ENCODE measurements around the gene GCNA.
"Not testable (repeated sequence)": the region's sequence is repeated elsewhere in the genome, so short reads cannot be mapped to it uniquely, and the experiment has no call there.

The GCNA gene

DNA sequence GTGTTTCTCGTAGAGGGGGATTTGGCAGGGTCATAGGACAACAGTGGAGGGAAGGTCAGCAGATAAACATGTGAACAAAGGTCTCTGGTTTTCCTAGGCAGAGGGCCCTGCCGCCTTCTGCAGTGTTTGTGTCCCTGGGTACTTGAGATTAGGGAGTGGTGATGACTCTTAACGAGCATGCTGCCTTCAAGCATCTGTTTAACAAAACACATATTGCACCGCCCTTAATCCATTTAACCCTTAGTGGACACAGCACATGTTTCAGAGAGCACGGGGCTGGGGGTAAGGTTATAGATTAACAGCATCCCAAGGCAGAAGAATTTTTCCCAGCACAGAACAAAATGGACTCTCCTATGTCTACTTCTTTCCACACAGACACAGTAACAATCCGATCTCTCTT lies 66.2 kb downstream of the GCNA start:
- not testable (repeated sequence) for DNase-seq (ENCODE audit: low read depth)

- no peak for DNase-seq (ENCODE audit: low read depth)
Measured at GRCh38 chrX:71650333-71650969, 72.2 kb downstream of the GCNA start.

DNA sequence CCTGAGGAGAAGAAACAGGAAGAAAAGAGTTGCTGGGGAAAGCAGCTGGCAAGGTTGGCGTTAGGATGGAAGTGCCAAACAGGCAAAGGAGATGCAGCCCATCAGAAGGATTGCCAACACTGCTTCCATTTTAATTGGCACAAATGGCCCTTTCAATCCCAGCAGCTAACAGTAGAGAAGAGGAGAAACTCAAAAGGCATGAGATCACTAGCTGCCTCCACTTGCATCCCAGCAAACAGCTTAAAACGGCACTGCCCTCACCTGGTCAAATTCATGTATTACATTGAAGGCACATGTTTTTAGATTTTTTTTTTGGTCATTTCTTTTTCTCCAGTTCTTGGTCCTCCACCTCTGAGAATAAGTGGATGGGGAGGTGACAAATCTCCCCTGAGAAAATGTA lies 74.2 kb downstream of the GCNA start:
- DNase-seq (ENCODE audit: low read depth), result no peak

GRCh38 chrX:71653344-71653743 lies 75.1 kb downstream of the GCNA start:
- no peak for DNase-seq (ENCODE audit: low read depth)

- no peak for DNase-seq (ENCODE audit: low read depth)
Measured at GRCh38 chrX:71657267-71657666, 79.0 kb downstream of the GCNA start.

GRCh38 chrX:71659342-71659741 lies 81.1 kb downstream of the GCNA start:
- no peak for DNase-seq (ENCODE audit: low read depth)

GRCh38 chrX:71659959-71660358 lies 81.7 kb downstream of the GCNA start:
- no peak for DNase-seq (ENCODE audit: low read depth)

DNA sequence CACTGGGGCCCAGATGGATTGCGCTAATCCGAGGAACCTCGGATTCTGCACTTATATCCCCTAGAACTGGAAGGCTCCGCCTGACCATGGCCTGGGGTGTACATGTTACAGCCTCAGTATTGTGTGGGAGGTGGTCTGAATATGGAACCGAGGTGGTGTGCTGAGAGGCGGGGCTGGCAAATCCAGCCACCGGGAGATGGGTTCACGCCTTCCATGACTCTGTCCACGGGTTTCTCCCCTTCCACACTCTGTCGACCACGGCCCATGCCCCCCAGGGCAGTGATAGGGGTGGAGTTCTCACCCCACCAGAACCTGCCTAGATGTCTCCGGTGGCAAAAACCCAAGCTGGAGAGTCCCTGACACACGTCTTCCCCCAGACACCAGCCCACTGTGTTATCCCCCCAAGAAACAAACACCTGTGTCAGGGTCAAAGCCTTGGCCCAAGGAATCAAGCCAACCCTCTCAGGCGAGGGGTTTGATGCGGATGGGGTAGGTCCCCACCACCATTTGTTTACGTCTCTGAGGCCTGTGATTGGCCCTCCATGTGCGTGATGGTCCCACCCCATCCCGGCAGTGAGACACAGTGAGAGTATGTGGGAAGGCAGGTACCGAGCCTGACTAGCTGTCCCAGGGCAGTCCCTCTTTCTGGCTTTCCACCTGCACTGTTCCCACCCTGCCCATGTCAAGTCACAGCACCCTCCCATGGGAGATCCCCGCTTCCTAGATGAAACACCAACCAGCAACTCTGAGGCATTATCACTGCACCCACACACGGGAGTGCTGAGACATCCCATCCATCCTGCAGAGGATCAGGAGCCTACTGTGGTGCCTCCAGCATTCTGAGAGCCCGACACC lies 82.6 kb downstream of the GCNA start:
- DNase-seq (ENCODE audit: low read depth), result no peak

DNA sequence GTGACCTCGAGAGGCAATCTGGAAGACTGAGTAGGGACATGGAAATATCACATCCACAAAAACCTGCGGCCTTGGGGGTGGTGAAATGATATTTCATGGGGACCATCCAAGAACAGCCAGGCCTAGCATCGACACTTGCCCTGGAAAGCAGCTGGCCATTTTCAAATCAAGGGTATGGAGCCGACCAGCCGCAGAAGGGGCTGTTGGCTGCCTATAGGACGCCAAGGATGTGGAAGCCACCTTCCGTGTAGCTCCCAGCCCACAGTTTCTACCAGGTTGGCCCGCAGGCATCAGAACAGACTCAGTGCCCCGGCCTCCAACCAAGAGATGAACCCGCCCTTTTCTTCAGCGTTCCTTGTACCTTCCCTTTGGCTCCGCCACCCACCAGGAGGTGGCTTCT lies 83.7 kb downstream of the GCNA start:
- no peak for DNase-seq (ENCODE audit: low read depth)

- DNase-seq (ENCODE audit: low read depth), result not testable (repeated sequence)
Measured at GRCh38 chrX:71662654-71663053, 84.4 kb downstream of the GCNA start.
